GM21528 (cell line): ENCODE data around the gene FAM53A.

Experiments
- ATAC-seq: cut with Tn5 transposase; IDR thresholded peaks from one replicate; pipeline ENCODE4 v1.9.1; 2021; ENCODE audit warnings: mild to moderate bottlenecking, moderate library complexity; ENCODE audit not compliant: unreplicated experiment, low FRiP score

FAM53A gene

DNA sequence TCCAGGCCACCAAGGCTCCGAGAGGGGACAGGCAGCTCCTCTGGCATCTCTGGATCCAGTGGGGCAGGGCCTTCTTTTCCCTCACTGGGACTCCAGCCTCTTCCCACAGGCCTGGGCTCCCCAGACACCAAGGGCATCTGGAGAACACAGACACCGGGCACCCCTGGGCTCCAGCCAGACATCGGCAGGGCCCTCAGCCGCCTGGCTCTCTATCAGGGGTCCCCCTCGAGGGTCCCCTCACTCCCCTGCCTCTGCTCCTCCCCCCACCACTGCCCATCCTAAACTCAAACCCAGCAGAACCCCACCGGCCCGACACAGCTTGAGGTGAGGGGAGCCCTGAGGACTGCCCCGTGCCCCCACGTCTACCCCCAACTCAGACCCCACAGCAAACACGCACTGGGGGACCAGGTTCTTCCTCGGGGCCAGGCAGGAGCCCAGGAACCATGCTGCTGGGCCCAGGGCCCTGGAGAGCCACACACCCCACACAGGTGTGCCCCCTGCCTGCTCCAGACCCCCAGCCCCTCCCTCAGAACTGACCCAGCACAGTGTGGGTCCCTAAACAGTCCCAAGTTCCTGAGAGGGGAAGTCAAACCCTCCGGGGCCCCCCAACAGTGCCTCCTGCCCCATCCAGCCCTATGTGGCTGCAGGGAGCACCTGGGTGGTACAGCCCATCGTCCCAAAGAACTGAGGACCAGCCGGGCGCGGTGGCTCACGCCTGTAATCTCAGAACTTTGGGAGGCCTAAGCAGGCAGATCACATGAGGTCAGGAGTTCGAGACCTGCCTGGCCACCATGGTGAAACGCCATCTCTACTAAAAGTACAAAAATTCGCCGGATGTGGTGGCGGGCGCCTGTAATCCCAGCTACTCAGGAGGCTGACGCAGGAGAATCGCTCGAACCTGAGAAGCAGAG, 86.8 kb downstream of the FAM53A start:
- no peak for ATAC-seq

DNA sequence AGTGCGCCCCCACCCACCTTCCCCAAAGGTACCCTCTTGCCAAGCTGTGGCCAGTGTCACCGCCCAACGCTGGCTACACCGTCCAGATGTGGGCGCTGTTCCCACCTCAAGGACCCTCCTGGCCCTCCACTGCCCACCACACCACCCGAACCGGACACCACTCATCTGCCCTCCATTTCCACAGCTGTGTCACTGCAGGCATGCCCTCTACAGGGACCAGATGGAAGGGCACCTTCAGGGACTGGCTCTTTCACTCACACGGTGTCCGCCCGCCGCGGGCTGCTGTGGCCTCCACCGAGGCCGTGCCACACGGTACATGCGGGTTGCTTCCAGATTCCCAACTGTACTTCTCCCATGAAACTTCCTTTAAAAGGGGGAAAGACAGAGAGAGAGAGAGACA, 87.7 kb downstream of the FAM53A start:
- ATAC-seq: no peak

- ATAC-seq: no peak
These were observed 88.3 kb downstream of the FAM53A start for GRCh38 chr4:1595789-1596325.

GRCh38 chr4:1594871-1595788, 89.0 kb downstream of the FAM53A start:
- ATAC-seq: no peak

DNA sequence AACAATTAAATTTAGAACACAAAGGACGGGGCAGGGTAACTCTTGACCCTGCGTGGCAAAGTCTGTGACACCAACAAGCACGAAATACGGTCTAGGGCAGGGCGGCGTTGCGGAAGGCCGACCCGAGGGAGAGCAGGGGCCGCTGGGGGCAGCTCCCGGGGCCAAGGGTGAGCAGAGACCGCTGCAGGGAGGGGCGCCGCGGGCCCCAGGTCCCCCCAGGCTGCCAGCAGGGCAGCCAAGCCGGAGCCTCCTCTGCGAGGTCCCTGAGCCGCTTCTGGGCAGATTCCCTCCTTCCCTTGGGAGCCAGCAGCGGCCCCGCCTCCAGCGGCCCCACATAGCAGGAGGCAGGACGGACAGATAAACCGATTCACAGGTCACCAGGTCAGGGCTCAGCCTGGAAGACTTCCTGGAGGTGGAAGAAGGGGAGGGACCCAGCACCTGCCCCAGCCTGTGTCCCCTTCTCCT, 90.2 kb downstream of the FAM53A start:
- no peak for ATAC-seq

DNA sequence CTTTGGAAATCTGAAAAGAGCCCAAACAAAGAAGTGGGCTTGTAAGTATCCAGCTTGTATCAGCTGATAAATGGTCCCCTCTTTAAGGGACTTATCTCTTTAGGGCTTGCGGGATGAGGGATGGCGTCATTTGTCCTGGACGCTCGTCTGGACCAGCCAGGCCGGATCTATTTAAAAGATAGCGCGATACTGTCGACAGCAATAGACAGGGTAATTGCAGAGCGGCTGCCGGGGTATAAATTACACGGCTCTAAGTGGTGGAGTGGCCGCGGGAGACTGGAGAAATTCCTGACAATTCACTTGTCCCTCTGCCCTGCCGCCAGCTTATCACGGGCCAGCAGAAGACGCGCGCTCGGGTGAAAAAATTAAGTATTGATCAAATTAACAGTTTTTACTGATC, 90.7 kb downstream of the FAM53A start:
- no peak for ATAC-seq

- no peak for ATAC-seq
These were observed 91.2 kb downstream of the FAM53A start for GRCh38 chr4:1592709-1593417.

- ATAC-seq: no peak
These were observed 91.9 kb downstream of the FAM53A start for GRCh38 chr4:1592068-1592708.

DNA sequence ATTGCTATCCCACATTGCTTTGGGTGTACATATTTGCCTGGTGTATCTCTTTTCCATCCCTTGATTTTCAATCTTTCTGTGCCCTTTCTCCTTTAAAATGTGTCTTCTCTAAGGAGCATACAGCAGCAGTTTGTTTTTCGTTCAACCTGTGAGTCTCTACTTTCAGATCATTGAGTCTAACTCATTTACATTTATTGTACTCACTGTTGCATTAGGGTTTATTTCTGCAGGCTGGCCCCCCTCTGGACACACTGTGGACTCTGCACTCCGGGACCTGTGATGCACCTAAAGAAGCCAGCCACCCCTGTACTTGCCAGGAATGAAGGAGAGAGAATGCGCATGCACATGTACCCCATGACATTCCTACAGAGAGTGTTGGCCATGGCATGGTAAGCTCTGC, 93.0 kb downstream of the FAM53A start:
- no peak for ATAC-seq

- no peak for ATAC-seq
These were observed 93.9 kb downstream of the FAM53A start for GRCh38 chr4:1590244-1590643.
